Karpas-422 (cell line): ENCODE measurements around the gene NCBP2L. TPM values are rescaled to one million over a fixed set of nuclear protein-coding genes. Genes with fewer than 3 reads are reported as not detected.

Source experiments
- DNase-seq: peaks from one replicate; pipeline ENCODE4 v3.0.0-alpha.2; 2015
- H2AFZ ChIP-seq: fragments of 200-600 bp; sonication (generic); 2 replicates; pipeline ENCODE4 v1.6.1; 2014; ENCODE audit warnings: antibody characterized with exemption, low read length, mixed read lengths
- H3K27ac ChIP-seq: fragments of 200-600 bp; sonication (generic); 2 replicates; pipeline ENCODE4 v1.5.1; 2014; ENCODE audit warnings: mild to moderate bottlenecking, low read length, moderate library complexity
- H3K27me3 ChIP-seq: fragments of 200-600 bp; sonication (generic); 2 replicates; pipeline ENCODE4 v1.6.1; 2014; ENCODE audit warnings: low read length, mixed read lengths
- H3K36me3 ChIP-seq: fragments of 200-600 bp; sonication (generic); 2 replicates; pipeline ENCODE4 v1.6.1; 2014; ENCODE audit warnings: low read length, mixed read lengths; ENCODE audit not compliant: insufficient read depth
- H3K4me1 ChIP-seq: fragments of 200-600 bp; sonication (generic); 2 replicates; pipeline ENCODE4 v1.6.1; 2014; ENCODE audit warnings: mild to moderate bottlenecking, low read length, mixed read lengths
- H3K4me2 ChIP-seq: fragments of 200-600 bp; sonication (generic); 2 replicates; pipeline ENCODE4 v1.6.1; 2014; ENCODE audit warnings: low read length, low read depth, mild to moderate bottlenecking; ENCODE audit not compliant: poor library complexity, severe bottlenecking
- H3K4me3 ChIP-seq: fragments of 200-600 bp; sonication (generic); 2 replicates; pipeline ENCODE4 v1.5.1; 2014; ENCODE audit warnings: mild to moderate bottlenecking, antibody characterized with exemption, low read length, mixed read lengths
- H3K79me2 ChIP-seq: fragments of 200-600 bp; sonication (generic); 2 replicates; pipeline ENCODE4 v1.6.1; 2014; ENCODE audit warnings: mild to moderate bottlenecking, low read length, mixed read lengths
- H3K9ac ChIP-seq: fragments of 200-600 bp; sonication (generic); 2 replicates; pipeline ENCODE4 v1.6.0; 2014; ENCODE audit warnings: low read length
- H3K9me2 ChIP-seq: fragments of 200-600 bp; sonication (generic), shearing (Covaris generic); replicated peaks from 2 replicates; pipeline ENCODE4 v1.6.0; 2014; ENCODE audit warnings: mild to moderate bottlenecking, low read length, moderate library complexity; ENCODE audit not compliant: insufficient read depth
- H3K9me3 ChIP-seq: fragments of 300-700, 200-600 bp; sonication (generic); 2 replicates; pipeline ENCODE4 v1.6.1; 2014; ENCODE audit warnings: low read length, mixed read lengths
- H4K20me1 ChIP-seq: fragments of 200-600 bp; sonication (generic); 2 replicates; pipeline ENCODE4 v1.6.1; 2014; ENCODE audit warnings: mild to moderate bottlenecking, antibody characterized with exemption, low read length, low read depth; ENCODE audit not compliant: insufficient read depth
- total RNA-seq: library from RNA; depleted of rRNA; stranded (reverse); fragments of >200 nt; shearing (Covaris generic); gene quantifications from 2 replicates; pipeline ENCODE4 v1.2.3, GENCODE V29; 2014; ENCODE audit warnings: low replicate concordance

NCBP2L gene
- total RNA-seq, 1 experiment from 2014 or later, result not detected

DNA sequence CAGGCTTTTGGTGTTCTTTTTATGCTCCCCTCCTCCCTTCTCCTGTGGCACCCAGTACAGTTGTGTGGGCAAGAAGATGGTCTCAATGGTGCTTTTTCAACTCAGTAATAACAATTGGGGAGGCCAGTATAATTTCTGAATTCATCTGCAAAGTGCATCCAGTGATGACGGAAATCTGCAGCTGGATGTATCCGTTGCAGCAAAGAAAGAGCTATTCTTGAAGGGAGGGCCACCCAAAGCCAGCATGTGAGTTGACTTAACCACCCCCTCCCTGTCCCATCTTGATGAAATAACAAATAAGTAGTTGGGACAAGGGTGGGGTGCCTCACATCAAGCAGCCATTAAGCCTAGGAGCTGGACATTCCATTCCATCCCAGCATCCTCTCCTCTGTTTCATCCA, 32.7 kb upstream of the NCBP2L start:
- H3K4me2 ChIP-seq, result no peak overlapping the region
- no peaks in the 10 kb centered on the region for H4K20me1 ChIP-seq
- H3K27ac ChIP-seq, result no peak overlapping the region
- no peak overlapping the region for H3K9ac ChIP-seq
- no peak overlapping the region for H2AFZ ChIP-seq
- H3K79me2 ChIP-seq, result no peaks in the 10 kb centered on the region
- no peak for DNase-seq
- peaks cover 5% of the 10 kb centered on the region for H3K4me1 ChIP-seq
- no peaks in the 10 kb centered on the region for H3K36me3 ChIP-seq
- no peaks in the 10 kb centered on the region for H3K9me3 ChIP-seq
- H3K9me2 ChIP-seq, result no peaks in the 10 kb centered on the region
- H3K4me3 ChIP-seq, result no peak overlapping the region
- no peaks in the 10 kb centered on the region for H3K27me3 ChIP-seq

DNA sequence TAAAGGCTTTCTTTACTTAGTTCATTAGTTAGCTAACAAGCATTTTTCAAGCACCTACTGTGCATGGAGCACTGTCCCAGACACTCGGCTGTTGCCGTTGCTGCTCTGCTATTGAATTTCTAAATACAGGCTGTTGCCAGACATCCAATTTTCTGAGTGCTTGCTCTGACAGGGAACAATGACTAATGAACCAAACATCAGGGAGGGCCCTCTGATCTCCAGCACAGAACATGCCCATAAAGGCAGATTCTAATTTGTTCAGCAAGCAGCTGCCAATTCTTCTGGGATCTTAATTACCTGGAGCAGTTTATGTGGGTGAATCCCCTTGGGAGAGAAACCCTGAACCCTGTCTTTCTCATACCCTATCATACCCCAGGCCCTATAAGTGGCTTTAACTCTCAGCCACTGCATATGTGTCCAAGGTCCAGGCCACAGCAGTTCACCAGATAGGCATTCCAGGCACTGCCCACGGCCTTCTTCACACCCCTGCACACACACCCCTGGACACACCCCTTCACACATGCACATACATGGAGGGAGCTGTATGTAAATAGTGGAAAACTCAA, 29.9 kb upstream of the NCBP2L start:
- no peaks in the 10 kb centered on the region for H3K9me3 ChIP-seq
- H3K79me2 ChIP-seq, result no peaks in the 10 kb centered on the region
- no peak overlapping the region for H2AFZ ChIP-seq
- H3K27ac ChIP-seq, result no peak overlapping the region
- H3K4me2 ChIP-seq, result no peak overlapping the region
- H3K9me2 ChIP-seq, result no peaks in the 10 kb centered on the region
- no peaks in the 10 kb centered on the region for H3K27me3 ChIP-seq
- H3K4me3 ChIP-seq, result no peak overlapping the region
- H4K20me1 ChIP-seq, result no peaks in the 10 kb centered on the region
- no peak for DNase-seq
- peaks cover 5% of the 10 kb centered on the region for H3K4me1 ChIP-seq
- H3K36me3 ChIP-seq, result no peaks in the 10 kb centered on the region
- H3K9ac ChIP-seq, result no peak overlapping the region

DNA sequence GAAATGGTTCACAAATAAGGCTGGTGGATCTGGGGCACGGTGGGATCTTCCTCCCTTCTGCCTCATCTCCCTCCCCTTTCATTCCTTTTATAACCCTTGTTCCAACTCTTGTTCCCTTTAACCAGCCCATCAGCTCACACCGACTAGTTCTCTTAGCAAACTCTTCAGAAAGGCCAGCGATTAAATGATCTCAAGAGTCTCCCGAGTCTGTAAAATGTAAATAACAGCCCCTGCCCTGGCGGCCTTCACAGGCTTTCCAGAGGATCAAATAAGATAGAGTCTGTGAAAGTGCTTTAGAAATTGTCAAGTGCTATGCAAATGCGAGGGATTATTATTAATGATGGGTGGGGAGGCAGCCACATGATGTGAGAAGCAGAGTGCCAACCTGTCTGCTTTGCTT, 29.0 kb upstream of the NCBP2L start:
- DNase-seq, result no peak
- no peaks in the 10 kb centered on the region for H3K27me3 ChIP-seq
- no peak overlapping the region for H3K27ac ChIP-seq
- H3K9me2 ChIP-seq, result no peaks in the 10 kb centered on the region
- H3K9me3 ChIP-seq, result no peaks in the 10 kb centered on the region
- no peak overlapping the region for H3K4me3 ChIP-seq
- H3K36me3 ChIP-seq, result no peaks in the 10 kb centered on the region
- no peaks in the 10 kb centered on the region for H4K20me1 ChIP-seq
- no peak overlapping the region for H3K9ac ChIP-seq
- no peaks in the 10 kb centered on the region for H3K79me2 ChIP-seq
- no peak overlapping the region for H3K4me2 ChIP-seq
- no peak overlapping the region for H2AFZ ChIP-seq
- peaks cover 5% of the 10 kb centered on the region for H3K4me1 ChIP-seq

GRCh38 chrX:107750263-107750662, 27.3 kb upstream of the NCBP2L start:
- Histone ChIP-seq H3K4me2 (no peak overlapping the region), H3K9ac (no peak overlapping the region), H3K79me2 (no peaks in the 10 kb centered on the region), H3K9me3 (no peaks in the 10 kb centered on the region), H3K27me3 (no peaks in the 10 kb centered on the region), H3K9me2 (no peaks in the 10 kb centered on the region), H3K27ac (no peak overlapping the region), H3K4me3 (no peak overlapping the region), H4K20me1 (no peaks in the 10 kb centered on the region), H2AFZ (no peak overlapping the region), H3K4me1 (peaks cover 5% of the 10 kb centered on the region), H3K36me3 (no peaks in the 10 kb centered on the region)
- DNase-seq, result no peak

GRCh38 chrX:107750861-107751445, 26.6 kb upstream of the NCBP2L start:
- no peaks in the 10 kb centered on the region for H3K27me3 ChIP-seq
- no peaks in the 10 kb centered on the region for H3K9me2 ChIP-seq
- peaks cover 5% of the 10 kb centered on the region for H3K4me1 ChIP-seq
- H3K79me2 ChIP-seq, result no peaks in the 10 kb centered on the region
- no peak overlapping the region for H3K9ac ChIP-seq
- no peak overlapping the region for H3K4me2 ChIP-seq
- H3K27ac ChIP-seq, result no peak overlapping the region
- no peaks in the 10 kb centered on the region for H4K20me1 ChIP-seq
- no peaks in the 10 kb centered on the region for H3K36me3 ChIP-seq
- no peak overlapping the region for H2AFZ ChIP-seq
- no peak overlapping the region for H3K4me3 ChIP-seq
- DNase-seq, result no peak
- H3K9me3 ChIP-seq, result no peaks in the 10 kb centered on the region

DNA sequence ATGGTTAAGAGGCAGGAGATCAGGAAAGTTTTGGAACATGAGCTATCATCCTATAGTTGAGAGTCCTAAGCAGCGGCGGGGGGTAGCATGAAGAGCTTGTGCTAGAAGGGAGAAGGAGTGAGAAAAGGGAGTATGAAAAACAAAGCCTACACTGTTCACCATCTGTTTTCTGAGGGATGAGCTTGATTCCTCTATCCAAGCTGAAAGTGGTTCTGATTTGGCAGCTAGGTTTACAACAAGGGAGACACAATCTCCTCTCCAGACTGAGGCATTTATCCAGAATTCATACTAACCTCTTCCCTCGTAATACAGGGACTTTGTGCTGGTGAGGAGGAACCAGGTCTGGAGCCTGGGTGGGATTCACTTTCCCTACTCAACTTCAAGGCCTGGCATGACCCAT, 25.5 kb upstream of the NCBP2L start:
- H3K36me3 ChIP-seq, result no peaks in the 10 kb centered on the region
- H3K4me1 ChIP-seq, result peaks cover 5% of the 10 kb centered on the region
- H3K4me2 ChIP-seq, result no peak overlapping the region
- H3K27me3 ChIP-seq, result no peaks in the 10 kb centered on the region
- no peaks in the 10 kb centered on the region for H3K9me2 ChIP-seq
- H2AFZ ChIP-seq, result no peak overlapping the region
- H3K9me3 ChIP-seq, result no peaks in the 10 kb centered on the region
- DNase-seq, result no peak
- H3K9ac ChIP-seq, result no peak overlapping the region
- H3K4me3 ChIP-seq, result no peak overlapping the region
- no peaks in the 10 kb centered on the region for H4K20me1 ChIP-seq
- no peak overlapping the region for H3K27ac ChIP-seq
- H3K79me2 ChIP-seq, result no peaks in the 10 kb centered on the region

DNA sequence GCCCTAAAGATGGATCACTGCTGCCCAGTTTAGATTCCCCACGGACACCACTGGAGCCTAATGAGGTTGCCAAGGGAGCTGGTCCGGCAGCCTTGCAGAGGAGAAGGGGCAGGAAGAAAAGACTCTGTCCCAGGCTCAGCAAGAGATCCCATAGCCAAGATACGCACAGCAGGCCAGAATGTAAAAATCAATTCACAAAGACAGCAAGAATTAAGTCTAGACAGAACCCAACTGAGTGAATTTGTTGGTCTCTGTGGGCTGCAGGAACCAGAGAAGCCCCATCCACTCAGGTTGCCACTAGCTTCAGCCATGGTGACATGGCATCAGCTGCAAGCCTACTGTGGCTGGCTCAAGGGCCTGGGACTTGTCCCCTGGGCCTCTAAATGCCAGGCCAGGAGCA, 24.8 kb upstream of the NCBP2L start:
- Histone ChIP-seq H3K27me3 (no peaks in the 10 kb centered on the region), H4K20me1 (no peaks in the 10 kb centered on the region), H3K4me3 (no peak overlapping the region), H3K27ac (no peak overlapping the region), H3K9me2 (no peaks in the 10 kb centered on the region), H3K4me1 (peaks cover 5% of the 10 kb centered on the region), H3K79me2 (no peaks in the 10 kb centered on the region), H3K36me3 (no peaks in the 10 kb centered on the region), H2AFZ (no peak overlapping the region), H3K4me2 (no peak overlapping the region), H3K9me3 (no peaks in the 10 kb centered on the region), H3K9ac (no peak overlapping the region)
- DNase-seq, result no peak

DNA sequence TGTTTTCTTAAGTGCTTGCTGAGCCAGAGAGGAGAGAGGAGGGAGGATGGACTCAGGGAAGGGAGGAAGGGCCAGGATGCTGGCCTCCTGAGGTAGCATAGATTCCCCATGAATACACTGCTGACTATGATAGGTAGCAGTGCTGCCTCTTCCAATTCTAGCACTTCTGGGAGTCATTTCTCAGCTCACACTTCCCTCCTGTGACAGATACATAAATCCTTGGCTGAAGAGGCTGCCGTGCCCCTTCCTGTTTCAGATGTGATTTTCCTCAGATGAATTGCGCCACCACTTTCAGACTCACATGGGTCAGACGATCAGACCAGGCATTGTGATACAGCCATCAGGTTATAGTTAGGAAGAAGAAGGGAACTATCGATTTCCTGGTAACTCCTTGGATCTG, 24.3 kb upstream of the NCBP2L start:
- H3K4me1 ChIP-seq, result peaks cover 5% of the 10 kb centered on the region
- H2AFZ ChIP-seq, result no peak overlapping the region
- H4K20me1 ChIP-seq, result no peaks in the 10 kb centered on the region
- H3K9ac ChIP-seq, result no peak overlapping the region
- no peaks in the 10 kb centered on the region for H3K79me2 ChIP-seq
- no peaks in the 10 kb centered on the region for H3K27me3 ChIP-seq
- H3K9me3 ChIP-seq, result no peaks in the 10 kb centered on the region
- no peak overlapping the region for H3K27ac ChIP-seq
- H3K9me2 ChIP-seq, result no peaks in the 10 kb centered on the region
- H3K36me3 ChIP-seq, result no peaks in the 10 kb centered on the region
- H3K4me2 ChIP-seq, result no peak overlapping the region
- no peak overlapping the region for H3K4me3 ChIP-seq
- no peak for DNase-seq
